SK-N-SH (cell line): Measurements from ENCODE around the gene MTF1.
"Not testable (repeated sequence)": the region's sequence is repeated elsewhere in the genome, so short reads cannot be mapped to it uniquely, and the experiment has no call there.

ENCODE experiments used
- CHD2 ChIP-seq: fragments of 150-350 bp; IDR thresholded peaks from 2 replicates; pipeline ENCODE4 v1.6.1; 2018; ENCODE audit warnings: low read length; ENCODE audit not compliant: partially characterized antibody
- EP300 ChIP-seq, 2 experiments: IDR thresholded peaks; 2 replicates each; pipeline versions ENCODE4 v1.4.0 to v1.6.1; 2012; ENCODE audit warnings: borderline replicate concordance in 1 of 2, low read depth in 1 of 2, low read length in 1 of 2
- EZH2phosphoT487 ChIP-seq: fragments of 200-600 bp; sonication (generic); IDR thresholded peaks from 2 replicates; pipeline ENCODE4 v1.6.1; 2017; ENCODE audit warnings: low read depth, mixed run types, mild to moderate bottlenecking, antibody characterized with exemption, moderate library complexity, borderline replicate concordance
- FOSL2 ChIP-seq: IDR thresholded peaks from 2 replicates; pipeline ENCODE4 v1.4.0; 2012; ENCODE audit warnings: low read depth, mild to moderate bottlenecking, moderate library complexity, borderline replicate concordance
- GABPA ChIP-seq: IDR thresholded peaks from 2 replicates; pipeline ENCODE4 v1.4.0; 2012; ENCODE audit warnings: low read depth, mild to moderate bottlenecking
- SIN3A ChIP-seq: IDR thresholded peaks from 2 replicates; pipeline ENCODE4 v1.6.1; 2012; ENCODE audit warnings: low read depth, mild to moderate bottlenecking, low read length, moderate library complexity, borderline replicate concordance
- TAF1 ChIP-seq: IDR thresholded peaks from 2 replicates; pipeline ENCODE4 v1.6.1; 2012; ENCODE audit warnings: low read depth, mild to moderate bottlenecking, low read length, moderate library complexity, borderline replicate concordance
- YY1 ChIP-seq: IDR thresholded peaks from 2 replicates; pipeline ENCODE4 v1.4.0; 2012; ENCODE audit warnings: low read depth, mild to moderate bottlenecking
- TF ChIP-seq, protein P1 (sequence below): fragments of 200-600 bp; sonication (generic); IDR thresholded peaks from 2 replicates; pipeline ENCODE4 v1.6.1; 2017; ENCODE audit warnings: antibody characterized with exemption, mild to moderate bottlenecking, moderate library complexity
- TF ChIP-seq, protein P2 (sequence below): fragments of 150-350 bp; IDR thresholded peaks from 2 replicates; pipeline ENCODE4 v1.6.1; 2017; ENCODE audit warnings: antibody characterized with exemption, low read length, low read depth, borderline replicate concordance
- TF ChIP-seq, protein P3 (sequence below): IDR thresholded peaks from 2 replicates; pipeline ENCODE4 v1.6.1; 2012; ENCODE audit warnings: mild to moderate bottlenecking, low read depth, low read length, moderate library complexity

DNA sequence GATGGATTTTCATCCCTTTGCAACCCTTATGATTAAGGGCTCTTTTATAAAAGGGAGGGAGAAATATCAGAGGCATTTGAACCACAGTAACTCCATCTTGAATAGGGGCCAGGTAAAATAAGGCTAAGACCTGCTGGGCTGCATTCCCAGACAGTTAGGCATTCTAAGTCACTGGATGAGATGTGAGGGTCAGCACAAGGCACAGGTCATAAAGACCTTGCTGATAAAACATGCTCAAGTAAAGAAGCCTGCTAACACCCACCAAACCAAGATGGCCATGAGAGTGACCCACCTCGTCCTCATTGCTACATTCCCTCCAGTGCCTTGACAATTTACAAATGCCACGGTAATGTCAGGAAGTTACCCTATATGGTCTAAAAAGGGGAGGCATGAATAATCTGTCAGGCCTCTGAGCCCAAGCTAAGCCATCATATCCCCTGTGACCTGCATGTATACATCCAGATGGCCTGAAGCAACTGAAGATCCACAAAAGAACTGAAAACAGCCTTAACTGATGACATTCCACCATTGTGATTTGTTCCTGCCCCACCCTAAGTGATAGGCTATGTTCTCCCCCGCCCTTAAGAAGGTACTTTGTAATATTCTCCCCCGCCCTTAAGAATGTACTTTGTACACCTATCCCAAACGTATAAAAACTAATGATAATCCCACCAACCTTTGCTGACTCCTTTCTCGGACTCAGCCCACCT, 48.2 kb upstream of the MTF1 start:
- TF ChIP-seq, protein P1, sequence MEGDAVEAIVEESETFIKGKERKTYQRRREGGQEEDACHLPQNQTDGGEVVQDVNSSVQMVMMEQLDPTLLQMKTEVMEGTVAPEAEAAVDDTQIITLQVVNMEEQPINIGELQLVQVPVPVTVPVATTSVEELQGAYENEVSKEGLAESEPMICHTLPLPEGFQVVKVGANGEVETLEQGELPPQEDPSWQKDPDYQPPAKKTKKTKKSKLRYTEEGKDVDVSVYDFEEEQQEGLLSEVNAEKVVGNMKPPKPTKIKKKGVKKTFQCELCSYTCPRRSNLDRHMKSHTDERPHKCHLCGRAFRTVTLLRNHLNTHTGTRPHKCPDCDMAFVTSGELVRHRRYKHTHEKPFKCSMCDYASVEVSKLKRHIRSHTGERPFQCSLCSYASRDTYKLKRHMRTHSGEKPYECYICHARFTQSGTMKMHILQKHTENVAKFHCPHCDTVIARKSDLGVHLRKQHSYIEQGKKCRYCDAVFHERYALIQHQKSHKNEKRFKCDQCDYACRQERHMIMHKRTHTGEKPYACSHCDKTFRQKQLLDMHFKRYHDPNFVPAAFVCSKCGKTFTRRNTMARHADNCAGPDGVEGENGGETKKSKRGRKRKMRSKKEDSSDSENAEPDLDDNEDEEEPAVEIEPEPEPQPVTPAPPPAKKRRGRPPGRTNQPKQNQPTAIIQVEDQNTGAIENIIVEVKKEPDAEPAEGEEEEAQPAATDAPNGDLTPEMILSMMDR = not testable (repeated sequence)
- not testable (repeated sequence) for TF ChIP-seq FOSL2; TAF1; EZH2phosphoT487; YY1; CHD2; GABPA; SIN3A; EP300 (IDR thresholded peaks at IDR 0.05; ENCODE audit: borderline replicate concordance in 1 of 2, low read depth in 1 of 2, low read length in 1 of 2)
- TF ChIP-seq, protein P2, sequence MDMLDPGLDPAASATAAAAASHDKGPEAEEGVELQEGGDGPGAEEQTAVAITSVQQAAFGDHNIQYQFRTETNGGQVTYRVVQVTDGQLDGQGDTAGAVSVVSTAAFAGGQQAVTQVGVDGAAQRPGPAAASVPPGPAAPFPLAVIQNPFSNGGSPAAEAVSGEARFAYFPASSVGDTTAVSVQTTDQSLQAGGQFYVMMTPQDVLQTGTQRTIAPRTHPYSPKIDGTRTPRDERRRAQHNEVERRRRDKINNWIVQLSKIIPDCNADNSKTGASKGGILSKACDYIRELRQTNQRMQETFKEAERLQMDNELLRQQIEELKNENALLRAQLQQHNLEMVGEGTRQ = not testable (repeated sequence)
- TF ChIP-seq, protein P3, sequence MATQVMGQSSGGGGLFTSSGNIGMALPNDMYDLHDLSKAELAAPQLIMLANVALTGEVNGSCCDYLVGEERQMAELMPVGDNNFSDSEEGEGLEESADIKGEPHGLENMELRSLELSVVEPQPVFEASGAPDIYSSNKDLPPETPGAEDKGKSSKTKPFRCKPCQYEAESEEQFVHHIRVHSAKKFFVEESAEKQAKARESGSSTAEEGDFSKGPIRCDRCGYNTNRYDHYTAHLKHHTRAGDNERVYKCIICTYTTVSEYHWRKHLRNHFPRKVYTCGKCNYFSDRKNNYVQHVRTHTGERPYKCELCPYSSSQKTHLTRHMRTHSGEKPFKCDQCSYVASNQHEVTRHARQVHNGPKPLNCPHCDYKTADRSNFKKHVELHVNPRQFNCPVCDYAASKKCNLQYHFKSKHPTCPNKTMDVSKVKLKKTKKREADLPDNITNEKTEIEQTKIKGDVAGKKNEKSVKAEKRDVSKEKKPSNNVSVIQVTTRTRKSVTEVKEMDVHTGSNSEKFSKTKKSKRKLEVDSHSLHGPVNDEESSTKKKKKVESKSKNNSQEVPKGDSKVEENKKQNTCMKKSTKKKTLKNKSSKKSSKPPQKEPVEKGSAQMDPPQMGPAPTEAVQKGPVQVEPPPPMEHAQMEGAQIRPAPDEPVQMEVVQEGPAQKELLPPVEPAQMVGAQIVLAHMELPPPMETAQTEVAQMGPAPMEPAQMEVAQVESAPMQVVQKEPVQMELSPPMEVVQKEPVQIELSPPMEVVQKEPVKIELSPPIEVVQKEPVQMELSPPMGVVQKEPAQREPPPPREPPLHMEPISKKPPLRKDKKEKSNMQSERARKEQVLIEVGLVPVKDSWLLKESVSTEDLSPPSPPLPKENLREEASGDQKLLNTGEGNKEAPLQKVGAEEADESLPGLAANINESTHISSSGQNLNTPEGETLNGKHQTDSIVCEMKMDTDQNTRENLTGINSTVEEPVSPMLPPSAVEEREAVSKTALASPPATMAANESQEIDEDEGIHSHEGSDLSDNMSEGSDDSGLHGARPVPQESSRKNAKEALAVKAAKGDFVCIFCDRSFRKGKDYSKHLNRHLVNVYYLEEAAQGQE = not testable (repeated sequence)
